GM12874 (cell line): ENCODE data around the gene DENND5A.

Source experiments
- TF ChIP-seq, protein P1 (sequence below): IDR thresholded peaks from 2 replicates; pipeline ENCODE4 v1.5.1; 2011; ENCODE audit warnings: low read depth, mild to moderate bottlenecking, control low read depth, low read length, moderate library complexity; ENCODE audit not compliant: insufficient read depth

DENND5A gene

DNA sequence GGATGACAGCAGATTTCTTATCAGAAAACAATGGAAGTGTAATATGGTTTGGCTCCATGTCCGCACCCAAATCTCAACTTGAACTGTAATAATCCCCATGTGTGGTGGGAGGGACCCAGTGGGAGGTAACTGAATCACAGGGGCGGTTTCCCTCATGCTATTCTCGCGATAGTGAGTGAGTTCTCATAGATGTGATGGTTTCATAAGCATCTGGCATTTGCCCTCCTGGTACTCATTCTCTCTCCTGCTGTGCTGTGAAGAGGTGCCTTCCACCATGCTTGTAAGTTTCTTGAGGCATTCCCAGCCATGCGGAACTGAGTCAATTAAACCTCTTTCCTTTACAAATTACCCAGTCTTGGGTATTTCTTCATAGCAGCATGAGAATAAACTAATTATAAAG lies 92.8 kb downstream of the DENND5A start:
- TF ChIP-seq, protein P1, sequence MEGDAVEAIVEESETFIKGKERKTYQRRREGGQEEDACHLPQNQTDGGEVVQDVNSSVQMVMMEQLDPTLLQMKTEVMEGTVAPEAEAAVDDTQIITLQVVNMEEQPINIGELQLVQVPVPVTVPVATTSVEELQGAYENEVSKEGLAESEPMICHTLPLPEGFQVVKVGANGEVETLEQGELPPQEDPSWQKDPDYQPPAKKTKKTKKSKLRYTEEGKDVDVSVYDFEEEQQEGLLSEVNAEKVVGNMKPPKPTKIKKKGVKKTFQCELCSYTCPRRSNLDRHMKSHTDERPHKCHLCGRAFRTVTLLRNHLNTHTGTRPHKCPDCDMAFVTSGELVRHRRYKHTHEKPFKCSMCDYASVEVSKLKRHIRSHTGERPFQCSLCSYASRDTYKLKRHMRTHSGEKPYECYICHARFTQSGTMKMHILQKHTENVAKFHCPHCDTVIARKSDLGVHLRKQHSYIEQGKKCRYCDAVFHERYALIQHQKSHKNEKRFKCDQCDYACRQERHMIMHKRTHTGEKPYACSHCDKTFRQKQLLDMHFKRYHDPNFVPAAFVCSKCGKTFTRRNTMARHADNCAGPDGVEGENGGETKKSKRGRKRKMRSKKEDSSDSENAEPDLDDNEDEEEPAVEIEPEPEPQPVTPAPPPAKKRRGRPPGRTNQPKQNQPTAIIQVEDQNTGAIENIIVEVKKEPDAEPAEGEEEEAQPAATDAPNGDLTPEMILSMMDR, result no peak

DNA sequence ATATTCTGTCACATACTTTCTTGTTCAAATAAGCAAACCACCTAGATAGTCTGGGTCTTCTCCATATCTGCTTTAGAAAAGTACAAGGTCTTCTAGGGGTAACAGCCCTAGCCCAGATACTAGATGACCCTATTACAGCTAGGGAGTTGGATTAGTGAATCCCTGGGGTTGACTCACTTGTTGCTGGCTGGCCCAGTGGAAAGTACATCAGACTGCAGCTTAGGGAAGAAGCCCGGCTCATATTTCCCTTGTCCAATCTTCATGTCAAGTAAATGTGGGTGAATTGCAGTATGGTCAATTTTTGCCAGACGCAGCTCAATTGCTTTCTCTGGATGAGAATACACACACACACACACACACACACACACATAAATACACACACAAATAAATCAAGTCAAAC lies 94.7 kb downstream of the DENND5A start:
- TF ChIP-seq, protein P1, result no peak

DNA sequence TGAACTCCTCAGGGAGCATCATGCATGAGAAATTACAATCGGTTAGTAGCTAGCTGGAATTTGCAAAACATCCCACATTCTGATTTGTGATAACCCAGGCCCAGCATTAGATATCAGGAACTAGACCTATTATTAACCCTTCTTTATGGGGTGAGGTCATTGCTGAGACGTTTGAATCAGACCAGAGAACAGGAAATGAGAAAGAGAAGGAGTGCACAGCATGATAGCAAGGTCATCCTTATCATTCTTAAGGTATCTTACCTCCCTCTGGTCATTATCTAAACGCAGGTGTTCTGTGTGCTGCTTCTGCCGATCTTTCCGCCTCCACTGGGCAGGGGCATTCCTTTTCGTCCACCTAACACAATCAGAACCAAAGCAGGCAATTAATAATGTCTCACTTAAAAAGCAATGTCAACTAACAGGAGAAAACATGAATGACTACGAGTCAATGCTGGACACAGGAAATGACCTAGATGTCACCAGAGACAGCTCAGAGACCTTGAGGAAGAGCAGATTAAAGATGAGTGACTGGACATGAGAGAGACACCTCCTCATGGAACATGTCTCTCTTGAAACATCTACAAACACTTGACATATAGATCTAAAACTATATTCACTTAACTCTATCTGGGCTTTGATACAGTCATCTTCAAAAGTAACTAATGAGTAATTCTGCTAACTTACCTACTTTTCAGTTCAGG lies 95.4 kb downstream of the DENND5A start:
- TF ChIP-seq, protein P1, result no peak

DNA sequence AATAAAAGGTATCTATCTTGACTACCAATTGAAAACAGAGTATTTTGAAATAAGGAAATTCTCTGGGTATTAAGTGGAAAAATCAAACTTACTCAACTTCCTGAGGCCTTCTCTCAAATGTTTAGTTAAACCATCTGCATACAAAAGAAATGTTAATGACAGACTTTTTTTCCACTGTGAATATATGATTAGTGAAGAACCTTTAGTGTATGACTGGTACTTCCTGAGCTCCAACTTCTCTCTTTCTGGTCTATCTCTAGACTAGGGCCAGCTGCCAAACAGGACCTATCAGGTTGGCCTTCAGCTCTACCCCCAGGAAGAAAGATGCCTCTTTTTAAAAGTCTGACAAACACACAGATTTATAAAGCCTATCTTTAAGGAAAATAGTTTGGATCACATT lies 105.0 kb downstream of the DENND5A start:
- TF ChIP-seq, protein P1, result no peak

DNA sequence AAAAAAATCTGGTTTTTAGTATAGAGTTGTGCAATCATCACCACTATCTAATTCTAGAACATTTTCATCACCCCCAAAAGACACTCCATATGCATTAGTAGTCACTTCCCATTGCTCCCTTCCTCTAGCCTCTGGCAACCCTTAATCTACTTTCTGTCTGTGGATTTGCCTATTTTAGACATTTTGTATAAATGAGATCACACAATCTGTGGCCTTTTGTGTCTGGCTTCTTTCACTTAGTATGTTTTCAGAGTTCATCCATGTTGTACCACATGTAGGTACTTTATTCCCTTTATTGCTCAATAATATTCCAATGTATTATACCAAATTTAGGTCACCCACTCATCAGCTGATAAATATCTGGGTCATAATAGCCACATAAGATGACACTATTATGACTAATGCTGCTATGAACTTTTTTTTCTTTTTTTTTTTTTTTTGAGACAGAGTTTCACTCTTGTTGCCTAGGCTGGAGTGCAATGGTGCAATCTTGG lies 106.2 kb downstream of the DENND5A start:
- TF ChIP-seq, protein P1, result no peak

DNA sequence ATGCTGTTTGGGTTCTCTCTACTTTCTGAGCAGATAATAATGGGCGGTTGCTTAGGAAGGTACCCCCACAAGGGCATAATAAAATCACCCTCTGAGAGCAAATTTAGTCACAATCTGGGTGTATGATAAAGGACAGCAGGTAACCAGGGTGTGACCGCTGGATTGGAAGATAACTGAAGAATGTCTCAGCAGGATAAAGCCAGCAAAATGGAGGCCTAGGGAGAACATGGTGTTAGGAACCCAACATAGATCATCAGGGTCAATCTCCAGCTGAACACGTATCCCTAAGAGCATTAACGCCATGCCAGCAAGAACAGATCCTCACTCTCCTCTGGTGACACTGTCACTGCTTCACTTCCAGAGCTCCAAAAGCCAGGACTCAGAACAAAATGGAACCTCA lies 109.2 kb downstream of the DENND5A start:
- TF ChIP-seq, protein P1, result no peak

DNA sequence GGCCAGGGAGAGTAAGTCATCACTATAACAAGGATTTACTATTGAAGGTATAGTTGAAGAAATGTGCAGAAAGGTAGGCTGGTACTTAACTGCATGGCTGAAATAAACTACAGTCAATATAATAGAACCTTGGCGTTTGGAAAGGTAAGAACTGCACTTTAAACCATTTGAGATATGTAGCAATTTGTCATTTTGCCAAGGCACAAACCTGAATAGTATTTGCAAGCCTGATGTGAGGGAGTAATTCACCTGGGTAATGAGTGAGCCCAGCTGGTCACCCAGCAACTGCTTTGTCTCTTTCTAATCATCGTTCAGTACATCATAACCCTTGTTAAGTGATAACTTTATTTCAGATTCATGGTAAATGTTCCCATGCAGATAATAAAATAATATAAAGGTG lies 111.5 kb downstream of the DENND5A start:
- TF ChIP-seq, protein P1, result no peak
